ENCODE data around the gene TNS1.

Gene TNS1

GRCh38 chr2:217906798-217907197, 96.0 kb downstream of the TNS1 start:
- ChIA-PET POLR2A (no interaction called here), CTCF (no interaction called here)
- TF ChIP-seq FOXK2 (IDR thresholded peaks at IDR 0.05) (no peak), SP1 (IDR thresholded peaks at IDR 0.05) (no peak), ZNF384 (IDR thresholded peaks at IDR 0.05) (no peak), NFRKB (IDR thresholded peaks at IDR 0.05) (no peak), L3MBTL2 (conservative IDR thresholded peaks at IDR 0.05) (no peak)
- DNase-seq (ENCODE audit: extremely low spot score): no peak

- POLR2A ChIA-PET: no interaction called here
- no peak for DNase-seq (ENCODE audit: extremely low spot score)
- CTCF ChIA-PET: no interaction called here
- no peak for TF ChIP-seq ARNT (IDR thresholded peaks at IDR 0.05)
- no peak for TF ChIP-seq SP1 (IDR thresholded peaks at IDR 0.05)
- TF ChIP-seq CTBP1 (IDR thresholded peaks at IDR 0.05; ENCODE audit: borderline replicate concordance): no peak
- no peak for TF ChIP-seq NFRKB (IDR thresholded peaks at IDR 0.05)
- TF ChIP-seq HDGF (IDR thresholded peaks at IDR 0.05; ENCODE audit: borderline replicate concordance): no peak
- TF ChIP-seq L3MBTL2 (conservative IDR thresholded peaks at IDR 0.05): no peak
- TF ChIP-seq ZNF384 (IDR thresholded peaks at IDR 0.05): no peak
- no peak for TF ChIP-seq LEF1 (IDR thresholded peaks at IDR 0.05; ENCODE audit: borderline replicate concordance)
- TF ChIP-seq FOXA1 (IDR thresholded peaks at IDR 0.05): no peak
- TF ChIP-seq ELF4 (IDR thresholded peaks at IDR 0.05): no peak
- no peak for TF ChIP-seq SUZ12 (IDR thresholded peaks at IDR 0.05)
- TF ChIP-seq FOXM1 (IDR thresholded peaks at IDR 0.05; ENCODE audit: borderline replicate concordance): no peak
- no peak for TF ChIP-seq TARDBP (IDR thresholded peaks at IDR 0.05)
- TF ChIP-seq PKNOX1 (IDR thresholded peaks at IDR 0.05): no peak
- TF ChIP-seq FOXK2 (IDR thresholded peaks at IDR 0.05): no peak
- TF ChIP-seq BHLHE40 (IDR thresholded peaks at IDR 0.05; ENCODE audit: borderline replicate concordance): no peak
Observed at GRCh38 chr2:217905896-217906295, 96.9 kb downstream of the TNS1 start.

GRCh38 chr2:217905395-217905794, 97.4 kb downstream of the TNS1 start:
- ChIA-PET POLR2A (no interaction called here), CTCF (no interaction called here)
- no peak for DNase-seq (ENCODE audit: extremely low spot score)
- TF ChIP-seq TARDBP (IDR thresholded peaks at IDR 0.05) (no peak), FOXM1 (IDR thresholded peaks at IDR 0.05; ENCODE audit: borderline replicate concordance) (no peak), PKNOX1 (IDR thresholded peaks at IDR 0.05) (no peak), CTBP1 (IDR thresholded peaks at IDR 0.05; ENCODE audit: borderline replicate concordance) (no peak), SUZ12 (IDR thresholded peaks at IDR 0.05) (no peak)

GRCh38 chr2:217904614-217904965, 98.2 kb downstream of the TNS1 start:
- no peak for TF ChIP-seq ELF4 (IDR thresholded peaks at IDR 0.05)
- TF ChIP-seq PKNOX1 (IDR thresholded peaks at IDR 0.05): no peak
- TF ChIP-seq FOXK2 (IDR thresholded peaks at IDR 0.05): no peak
- TF ChIP-seq CTBP1 (IDR thresholded peaks at IDR 0.05; ENCODE audit: borderline replicate concordance): no peak
- no peak for TF ChIP-seq TARDBP (IDR thresholded peaks at IDR 0.05)
- no peak for TF ChIP-seq BHLHE40 (IDR thresholded peaks at IDR 0.05; ENCODE audit: borderline replicate concordance)
- ChIA-PET CTCF (no interaction called here), POLR2A (no interaction called here)
- no peak for DNase-seq (ENCODE audit: extremely low spot score)

- ChIA-PET CTCF (interaction anchor here (0.7 kb wide), 1 partner anchor 17 kb away, joined by 4 read pairs; no protein-coding TSS in a partner anchor), POLR2A (no interaction called here)
- no peak for DNase-seq (ENCODE audit: extremely low spot score)
- TF ChIP-seq FOXK2 (IDR thresholded peaks at IDR 0.05) (no peak), ZNF384 (IDR thresholded peaks at IDR 0.05) (no peak), ARNT (IDR thresholded peaks at IDR 0.05) (no peak), FOXA1 (IDR thresholded peaks at IDR 0.05) (no peak), PKNOX1 (IDR thresholded peaks at IDR 0.05) (no peak), FOXM1 (IDR thresholded peaks at IDR 0.05; ENCODE audit: borderline replicate concordance) (no peak), BHLHE40 (IDR thresholded peaks at IDR 0.05; ENCODE audit: borderline replicate concordance) (no peak), SUZ12 (IDR thresholded peaks at IDR 0.05) (no peak), ELF4 (IDR thresholded peaks at IDR 0.05) (no peak), HDGF (IDR thresholded peaks at IDR 0.05; ENCODE audit: borderline replicate concordance) (no peak), L3MBTL2 (conservative IDR thresholded peaks at IDR 0.05) (no peak), NFRKB (IDR thresholded peaks at IDR 0.05) (no peak), TARDBP (IDR thresholded peaks at IDR 0.05) (no peak), CTBP1 (IDR thresholded peaks at IDR 0.05; ENCODE audit: borderline replicate concordance) (no peak), SP1 (IDR thresholded peaks at IDR 0.05) (no peak), LEF1 (IDR thresholded peaks at IDR 0.05; ENCODE audit: borderline replicate concordance) (no peak)
Observed at GRCh38 chr2:217903859-217904613, 98.8 kb downstream of the TNS1 start.

Data from HEK293T (cell line).